Stimulated activated CD4-positive, alpha-beta T cell treated with anti-CD3 and anti-CD28 coated beads, Interleukin-4, amount 100 ng/mL, for 1 hour (primary cell): ENCODE results near the gene CAMK1D.
"Not testable (repeated sequence)": the region's sequence is repeated elsewhere in the genome, so short reads cannot be mapped to it uniquely, and the experiment has no call there.

Source experiments
- DNase-seq: peaks from one replicate; pipeline ENCODE4 v3.0.0-alpha.2; 2020

The CAMK1D gene

GRCh38 chr10:12807096-12807755 lies 457.9 kb downstream of the CAMK1D start:
- no peak for DNase-seq

- DNase-seq = no peak
These were observed 458.8 kb downstream of the CAMK1D start for GRCh38 chr10:12808014-12808613.

- DNase-seq = not testable (repeated sequence)
These were observed 460.7 kb downstream of the CAMK1D start for GRCh38 chr10:12810046-12810445.

GRCh38 chr10:12811826-12812225 lies 462.5 kb downstream of the CAMK1D start:
- DNase-seq = no peak

GRCh38 chr10:12812571-12812970 lies 463.2 kb downstream of the CAMK1D start:
- DNase-seq = no peak

- DNase-seq = no peak
These were observed 464.8 kb downstream of the CAMK1D start for GRCh38 chr10:12814166-12814565.

- DNase-seq = no peak
These were observed 469.7 kb downstream of the CAMK1D start for GRCh38 chr10:12819071-12819470.

- DNase-seq = no peak
These were observed 470.3 kb downstream of the CAMK1D start for GRCh38 chr10:12819656-12820055.

- DNase-seq = no peak
These were observed 473.0 kb downstream of the CAMK1D start for GRCh38 chr10:12822126-12822892.

- DNase-seq = no peak
These were observed 473.5 kb downstream of the CAMK1D start for GRCh38 chr10:12822893-12823170.

- DNase-seq = no peak
These were observed 474.0 kb downstream of the CAMK1D start for GRCh38 chr10:12823328-12823727.

- no peak for DNase-seq
These were observed 476.0 kb downstream of the CAMK1D start for GRCh38 chr10:12825260-12825849.

- no peak for DNase-seq
These were observed 477.5 kb downstream of the CAMK1D start for GRCh38 chr10:12826800-12827372.

GRCh38 chr10:12828736-12829135 lies 479.4 kb downstream of the CAMK1D start:
- no peak for DNase-seq

- DNase-seq = no peak
These were observed 480.6 kb downstream of the CAMK1D start for GRCh38 chr10:12829831-12830390.

- DNase-seq = no peak
These were observed 482.7 kb downstream of the CAMK1D start for GRCh38 chr10:12832096-12832495.

- DNase-seq = no peak
These were observed 484.1 kb downstream of the CAMK1D start for GRCh38 chr10:12833451-12833850.

- DNase-seq = no peak
These were observed 484.8 kb downstream of the CAMK1D start for GRCh38 chr10:12834116-12834665.

GRCh38 chr10:12834721-12835120 lies 485.4 kb downstream of the CAMK1D start:
- DNase-seq = no peak

GRCh38 chr10:12835709-12836108 lies 486.4 kb downstream of the CAMK1D start:
- DNase-seq = no peak

- DNase-seq = no peak
These were observed 489.0 kb downstream of the CAMK1D start for GRCh38 chr10:12838366-12838765.

- DNase-seq = no peak
These were observed 489.9 kb downstream of the CAMK1D start for GRCh38 chr10:12838995-12839927.
